ENCODE data around the gene APLN.

The APLN gene

GRCh38 chrX:129646566-129647417 is 8.0 kb downstream of the APLN start:
- no peak for TF ChIP-seq CTCF (conservative IDR thresholded peaks at IDR 0.05; ENCODE audit: control insufficient read depth, insufficient read depth, low read depth, low read length)
- H3K4me3 ChIP-seq (ENCODE audit: control insufficient read depth, low read depth, low read length): no peak overlapping the region
- DNase-seq (ENCODE audit: low read depth): no peak

GRCh38 chrX:129642641-129643040 is 12.1 kb downstream of the APLN start:
- no peak for TF ChIP-seq CTCF (conservative IDR thresholded peaks at IDR 0.05; ENCODE audit: control insufficient read depth, insufficient read depth, low read depth, low read length)
- H3K4me3 ChIP-seq (ENCODE audit: control insufficient read depth, low read depth, low read length): no peak overlapping the region
- DNase-seq (ENCODE audit: low read depth): peak; percentile 67

GRCh38 chrX:129641941-129642340 is 12.8 kb downstream of the APLN start:
- TF ChIP-seq CTCF (conservative IDR thresholded peaks at IDR 0.05; ENCODE audit: control insufficient read depth, insufficient read depth, low read depth, low read length): no peak
- DNase-seq (ENCODE audit: low read depth): peak; percentile 73
- H3K4me3 ChIP-seq (ENCODE audit: control insufficient read depth, low read depth, low read length): no peak overlapping the region

GRCh38 chrX:129641469-129641868 is 13.3 kb downstream of the APLN start:
- H3K4me3 ChIP-seq (ENCODE audit: control insufficient read depth, low read depth, low read length): no peak overlapping the region
- DNase-seq (ENCODE audit: low read depth): no peak
- no peak for TF ChIP-seq CTCF (conservative IDR thresholded peaks at IDR 0.05; ENCODE audit: control insufficient read depth, insufficient read depth, low read depth, low read length)

- DNase-seq (ENCODE audit: low read depth): no peak
- H3K4me3 ChIP-seq (ENCODE audit: control insufficient read depth, low read depth, low read length): no peak overlapping the region
- TF ChIP-seq CTCF (conservative IDR thresholded peaks at IDR 0.05; ENCODE audit: control insufficient read depth, insufficient read depth, low read depth, low read length): no peak
Observed at GRCh38 chrX:129640737-129641136, 14.0 kb downstream of the APLN start.

GRCh38 chrX:129638917-129639316 is 15.8 kb downstream of the APLN start:
- H3K4me3 ChIP-seq (ENCODE audit: control insufficient read depth, low read depth, low read length): no peak overlapping the region
- TF ChIP-seq CTCF (conservative IDR thresholded peaks at IDR 0.05; ENCODE audit: control insufficient read depth, insufficient read depth, low read depth, low read length): no peak

More at GRCh38 chrX:129638917-129639316, 15.8 kb downstream of the APLN start:
- DNase-seq (ENCODE audit: low read depth): no peak
